HEK293 (cell line): ENCODE results near the gene ANGPTL4.

Experiments used
- CTCF ChIA-PET: fragments of 350-600 bp; formaldehyde crosslinking; extraction: SDS; loops from one replicate; lab custom pipeline; 2021; ENCODE audit warnings: antibody characterized with exemption; lab: Yijun Ruan, JAX
- POLR2A ChIA-PET: fragments of 300-600 bp; formaldehyde crosslinking; extraction: SDS; loops from one replicate; lab custom pipeline; 2020; ENCODE audit warnings: antibody characterized with exemption, inconsistent platforms; lab: Yijun Ruan, JAX
- H3K27ac ChIP-seq: fragments of 200-500 bp; sonication (Bioruptor generic); 2 replicates; pipeline ENCODE4 v1.5.1; 2014; ENCODE audit warnings: low read depth, low read length, control low read depth, inconsistent platforms; ENCODE audit errors: extremely low read depth
- H3K36me3 ChIP-seq, 2 experiments: fragments of 200-500 bp in 1 of 2; sonication (Bioruptor generic) in 1 of 2; 1 replicate in 1 of 2; 2 replicates in 1 of 2; pipeline ENCODE4 v1.5.1; 2014 to 2017; ENCODE audit warnings: inconsistent platforms in 2 of 2, low read length in 2 of 2; ENCODE audit not compliant: control insufficient read depth in 2 of 2, insufficient read depth in 1 of 2
- H3K4me1 ChIP-seq: fragments of 200-500 bp; sonication (Bioruptor generic); 2 replicates; pipeline ENCODE4 v1.5.1; 2014; ENCODE audit warnings: mild to moderate bottlenecking, low read length, inconsistent platforms; ENCODE audit not compliant: control insufficient read depth, insufficient read depth
- H3K4me3 ChIP-seq: 2 replicates; pipeline ENCODE4 v1.5.1; 2011; ENCODE audit warnings: low read depth, mild to moderate bottlenecking, control low read depth, low read length, moderate library complexity
- H3K9me3 ChIP-seq: fragments of 200-500 bp; sonication (Bioruptor generic); 2 replicates; pipeline ENCODE4 v1.5.1; 2014; ENCODE audit warnings: low read depth, low read length, inconsistent platforms; ENCODE audit not compliant: control insufficient read depth, insufficient read depth
- GLIS2 ChIP-seq: fragments of 450-650 bp; formaldehyde crosslinking; IDR thresholded peaks from 2 replicates; pipeline ENCODE4 v1.5.1; 2016; ENCODE audit warnings: missing biosample characterization, missing genetic modification characterization
- HOXC10 ChIP-seq: sonication (generic); formaldehyde crosslinking; IDR thresholded peaks from 2 replicates; pipeline ENCODE4 v1.8.1; 2023; ENCODE audit warnings: mild to moderate bottlenecking, missing genetic modification reagents
- MZF1 ChIP-seq: fragments of 450-650 bp; formaldehyde crosslinking; IDR thresholded peaks from 2 replicates; pipeline ENCODE4 v1.5.1; 2017; ENCODE audit warnings: missing biosample characterization, missing genetic modification characterization, borderline replicate concordance
- WT1 ChIP-seq: fragments of 450-650 bp; formaldehyde crosslinking; IDR thresholded peaks from 2 replicates; pipeline ENCODE4 v1.5.1; 2016; ENCODE audit warnings: missing biosample characterization, missing genetic modification characterization
- ZBTB48 ChIP-seq: fragments of 450-650 bp; formaldehyde crosslinking; IDR thresholded peaks from 2 replicates; pipeline ENCODE4 v1.5.1; 2016; ENCODE audit warnings: missing biosample characterization, missing genetic modification characterization
- ZFHX2 ChIP-seq: fragments of 450-650 bp; formaldehyde crosslinking; conservative IDR thresholded peaks from 2 replicates; pipeline ENCODE4 v1.5.1; 2016; ENCODE audit warnings: missing biosample characterization, missing genetic modification characterization
- ZNF221 ChIP-seq: fragments of 450-650 bp; formaldehyde crosslinking; IDR thresholded peaks from 2 replicates; pipeline ENCODE4 v1.5.1; 2017; ENCODE audit warnings: missing biosample characterization, missing genetic modification characterization, borderline replicate concordance
- ZNF350 ChIP-seq: fragments of 450-650 bp; formaldehyde crosslinking; IDR thresholded peaks from 2 replicates; pipeline ENCODE4 v1.5.0; 2017; ENCODE audit warnings: missing biosample characterization, mild to moderate bottlenecking, missing genetic modification characterization
- ZNF660 ChIP-seq: fragments of 450-650 bp; IDR thresholded peaks from 2 replicates; pipeline ENCODE4 v1.5.1; 2018; ENCODE audit warnings: missing biosample characterization, mild to moderate bottlenecking, missing genetic modification characterization
- ZNF664 ChIP-seq: fragments of 450-650 bp; formaldehyde crosslinking; IDR thresholded peaks from 2 replicates; pipeline ENCODE4 v1.5.1; 2016; ENCODE audit warnings: missing biosample characterization, missing genetic modification characterization
- ZNF670 ChIP-seq: fragments of 450-650 bp; formaldehyde crosslinking; IDR thresholded peaks from 2 replicates; pipeline ENCODE4 v1.5.1; 2016; ENCODE audit warnings: missing biosample characterization, missing genetic modification characterization, low read depth
- ZNF76 ChIP-seq: fragments of 450-650 bp; formaldehyde crosslinking; IDR thresholded peaks from 2 replicates; pipeline ENCODE4; 2016; ENCODE audit warnings: low read depth, missing biosample characterization, missing genetic modification characterization, borderline replicate concordance
- TF ChIP-seq, protein P1 (sequence below): fragments of 450-650 bp; formaldehyde crosslinking; IDR thresholded peaks from 2 replicates; pipeline ENCODE4 v1.5.1; 2016; ENCODE audit warnings: missing biosample characterization, missing genetic modification characterization
- TF ChIP-seq, protein P2 (sequence below): fragments of 450-650 bp; formaldehyde crosslinking; IDR thresholded peaks from 2 replicates; pipeline ENCODE4 v1.5.1; 2016; ENCODE audit warnings: missing biosample characterization, missing genetic modification characterization
- TF ChIP-seq, protein P3 (sequence below): fragments of 450-650 bp; formaldehyde crosslinking; IDR thresholded peaks from 2 replicates; pipeline ENCODE4 v1.5.1; 2016; ENCODE audit warnings: missing biosample characterization, missing genetic modification characterization
- TF ChIP-seq, protein P4 (sequence below): fragments of 450-650 bp; formaldehyde crosslinking; IDR thresholded peaks from 2 replicates; pipeline ENCODE4 v1.5.1; 2016; ENCODE audit warnings: missing biosample characterization, missing genetic modification characterization

ANGPTL4 gene

DNA sequence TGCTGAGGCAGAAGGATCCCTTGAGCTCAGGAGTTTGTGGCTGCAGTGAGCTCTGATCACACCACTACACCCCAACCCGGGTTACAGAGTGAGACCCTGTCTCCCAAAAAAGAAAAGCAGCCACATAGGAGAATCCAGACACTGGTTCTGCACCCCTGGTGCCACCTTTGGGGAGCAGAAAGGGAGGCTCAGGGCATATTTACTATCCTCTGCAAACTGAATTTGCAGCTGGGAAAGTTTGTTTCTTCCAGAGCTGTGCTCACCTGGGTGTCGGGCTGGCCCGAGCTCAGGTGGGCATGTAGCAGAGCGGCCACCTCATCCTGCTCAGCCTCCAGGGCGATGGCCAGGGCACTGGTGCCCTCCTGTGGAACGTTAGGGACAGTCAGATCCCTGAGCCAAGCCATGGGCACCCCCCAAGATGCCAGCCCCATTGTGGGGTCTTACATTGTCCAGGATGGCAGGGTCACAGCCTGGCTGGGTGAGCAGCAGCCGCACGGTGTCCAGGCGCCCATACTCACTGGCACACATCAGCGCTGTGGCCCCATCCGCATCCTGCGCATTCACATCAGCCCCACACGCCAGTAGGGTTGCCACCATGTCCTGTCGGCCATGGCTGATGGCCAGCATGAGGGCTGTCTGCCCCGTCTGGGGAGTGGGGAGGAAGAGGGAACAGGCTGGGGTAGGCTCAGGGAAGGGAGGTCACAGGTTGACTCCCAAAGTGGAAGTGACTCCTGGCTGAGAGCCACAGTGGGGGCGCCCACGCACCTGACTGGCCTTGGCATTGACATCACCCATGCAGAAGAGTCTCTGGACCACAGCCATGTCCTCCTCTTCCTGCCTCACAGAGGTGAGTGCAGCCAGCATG is 39.5 kb upstream of the ANGPTL4 start:
- H3K4me1 ChIP-seq, result peaks cover 5% of the 10 kb centered on the region; the same call in 1 of the 2 replicates
- ChIA-PET CTCF (interaction anchor here (0.7 to 1.5 kb wide), 5 partner anchors 10 to 97 kb away, joined by 3 to 5 read pairs (median 4); no protein-coding TSS in a partner anchor), POLR2A (interaction anchor here (0.9 to 2.2 kb wide), 6 partner anchors 10 to 455 kb away, joined by 3 to 9 read pairs (median 4); no protein-coding TSS in a partner anchor)
- peaks cover 7 to 32% of the 10 kb centered on the region in 2 experiments for H3K36me3 ChIP-seq
- H3K9me3 ChIP-seq, result no peaks in the 10 kb centered on the region
- H3K4me3 ChIP-seq, result no peak overlapping the region
- TF ChIP-seq GLIS2, result peak; percentile 43
- TF ChIP-seq, protein P1, sequence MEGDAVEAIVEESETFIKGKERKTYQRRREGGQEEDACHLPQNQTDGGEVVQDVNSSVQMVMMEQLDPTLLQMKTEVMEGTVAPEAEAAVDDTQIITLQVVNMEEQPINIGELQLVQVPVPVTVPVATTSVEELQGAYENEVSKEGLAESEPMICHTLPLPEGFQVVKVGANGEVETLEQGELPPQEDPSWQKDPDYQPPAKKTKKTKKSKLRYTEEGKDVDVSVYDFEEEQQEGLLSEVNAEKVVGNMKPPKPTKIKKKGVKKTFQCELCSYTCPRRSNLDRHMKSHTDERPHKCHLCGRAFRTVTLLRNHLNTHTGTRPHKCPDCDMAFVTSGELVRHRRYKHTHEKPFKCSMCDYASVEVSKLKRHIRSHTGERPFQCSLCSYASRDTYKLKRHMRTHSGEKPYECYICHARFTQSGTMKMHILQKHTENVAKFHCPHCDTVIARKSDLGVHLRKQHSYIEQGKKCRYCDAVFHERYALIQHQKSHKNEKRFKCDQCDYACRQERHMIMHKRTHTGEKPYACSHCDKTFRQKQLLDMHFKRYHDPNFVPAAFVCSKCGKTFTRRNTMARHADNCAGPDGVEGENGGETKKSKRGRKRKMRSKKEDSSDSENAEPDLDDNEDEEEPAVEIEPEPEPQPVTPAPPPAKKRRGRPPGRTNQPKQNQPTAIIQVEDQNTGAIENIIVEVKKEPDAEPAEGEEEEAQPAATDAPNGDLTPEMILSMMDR (tag by site-specific recombination), result 0 out of 2 replicates have a peak, but pooled peaks have one; percentile 38
- TF ChIP-seq MZF1 (tag by site-specific recombination), result no peak
- TF ChIP-seq, protein P2, sequence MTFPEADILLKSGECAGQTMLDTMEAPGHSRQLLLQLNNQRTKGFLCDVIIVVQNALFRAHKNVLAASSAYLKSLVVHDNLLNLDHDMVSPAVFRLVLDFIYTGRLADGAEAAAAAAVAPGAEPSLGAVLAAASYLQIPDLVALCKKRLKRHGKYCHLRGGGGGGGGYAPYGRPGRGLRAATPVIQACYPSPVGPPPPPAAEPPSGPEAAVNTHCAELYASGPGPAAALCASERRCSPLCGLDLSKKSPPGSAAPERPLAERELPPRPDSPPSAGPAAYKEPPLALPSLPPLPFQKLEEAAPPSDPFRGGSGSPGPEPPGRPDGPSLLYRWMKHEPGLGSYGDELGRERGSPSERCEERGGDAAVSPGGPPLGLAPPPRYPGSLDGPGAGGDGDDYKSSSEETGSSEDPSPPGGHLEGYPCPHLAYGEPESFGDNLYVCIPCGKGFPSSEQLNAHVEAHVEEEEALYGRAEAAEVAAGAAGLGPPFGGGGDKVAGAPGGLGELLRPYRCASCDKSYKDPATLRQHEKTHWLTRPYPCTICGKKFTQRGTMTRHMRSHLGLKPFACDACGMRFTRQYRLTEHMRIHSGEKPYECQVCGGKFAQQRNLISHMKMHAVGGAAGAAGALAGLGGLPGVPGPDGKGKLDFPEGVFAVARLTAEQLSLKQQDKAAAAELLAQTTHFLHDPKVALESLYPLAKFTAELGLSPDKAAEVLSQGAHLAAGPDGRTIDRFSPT (tag by site-specific recombination), result 0 out of 2 replicates have a peak, but pooled peaks have one; percentile 60
- peak; percentile 54 for TF ChIP-seq ZFHX2 (tag by site-specific recombination)
- no peak for TF ChIP-seq ZNF670
- TF ChIP-seq WT1 (tag by site-specific recombination), result peak; percentile 22; the same call in 1 of the 2 replicates
- 0 out of 2 replicates have a peak, but pooled peaks have one; percentile 40 for TF ChIP-seq HOXC10 (CRISPR knock-in tag)
- H3K27ac ChIP-seq, result no peak overlapping the region

DNA sequence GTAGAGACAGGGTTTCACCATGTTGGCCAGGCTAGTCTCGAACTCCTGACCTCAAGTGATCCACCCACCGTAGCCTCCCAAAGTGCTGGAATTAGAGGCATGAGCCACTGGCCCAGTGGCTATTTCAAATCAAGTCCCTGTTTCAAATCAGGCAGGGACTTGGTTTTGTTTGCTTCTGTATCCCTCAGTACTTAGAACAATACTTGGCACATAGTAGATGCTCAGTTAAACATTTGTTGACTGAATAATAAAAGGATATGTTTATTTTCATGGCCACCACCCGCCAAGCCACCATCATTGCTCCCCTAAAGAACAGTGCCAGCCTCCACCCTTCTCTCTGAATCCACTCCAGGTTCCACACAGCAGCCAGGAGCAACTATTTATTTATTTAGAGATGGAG is 38.5 kb upstream of the ANGPTL4 start:
- TF ChIP-seq ZNF76 (tag by site-specific recombination) (no peak), ZBTB48 (tag by site-specific recombination) (no peak), ZNF350 (no peak), ZNF660 (tag by site-specific recombination) (no peak), ZNF221 (tag by site-specific recombination) (no peak), ZNF664 (peak; percentile 99)
- TF ChIP-seq, protein P3, sequence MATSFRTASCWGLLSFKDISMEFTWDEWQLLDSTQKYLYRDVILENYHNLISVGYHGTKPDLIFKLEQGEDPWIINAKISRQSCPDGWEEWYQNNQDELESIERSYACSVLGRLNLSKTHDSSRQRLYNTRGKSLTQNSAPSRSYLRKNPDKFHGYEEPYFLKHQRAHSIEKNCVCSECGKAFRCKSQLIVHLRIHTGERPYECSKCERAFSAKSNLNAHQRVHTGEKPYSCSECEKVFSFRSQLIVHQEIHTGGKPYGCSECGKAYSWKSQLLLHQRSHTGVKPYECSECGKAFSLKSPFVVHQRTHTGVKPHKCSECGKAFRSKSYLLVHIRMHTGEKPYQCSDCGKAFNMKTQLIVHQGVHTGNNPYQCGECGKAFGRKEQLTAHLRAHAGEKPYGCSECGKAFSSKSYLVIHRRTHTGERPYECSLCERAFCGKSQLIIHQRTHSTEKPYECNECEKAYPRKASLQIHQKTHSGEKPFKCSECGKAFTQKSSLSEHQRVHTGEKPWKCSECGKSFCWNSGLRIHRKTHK (tag by site-specific recombination), result no peak
- TF ChIP-seq, protein P4, sequence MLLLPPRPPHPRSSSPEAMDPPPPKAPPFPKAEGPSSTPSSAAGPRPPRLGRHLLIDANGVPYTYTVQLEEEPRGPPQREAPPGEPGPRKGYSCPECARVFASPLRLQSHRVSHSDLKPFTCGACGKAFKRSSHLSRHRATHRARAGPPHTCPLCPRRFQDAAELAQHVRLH (tag by site-specific recombination), result peak; percentile 65; the same call in 1 of the 2 replicates
- ChIA-PET POLR2A (interaction anchor here (1.1 to 2.2 kb wide), 2 partner anchors 9 kb away, joined by 3 to 9 read pairs; no protein-coding TSS in a partner anchor), CTCF (interaction anchor here (0.7 to 1.5 kb wide), 2 partner anchors 56 to 96 kb away, joined by 3 to 4 read pairs; no protein-coding TSS in a partner anchor)
- Histone ChIP-seq H3K27ac (no peak overlapping the region), H3K36me3 (peaks cover 7 to 32% of the 10 kb centered on the region in 2 experiments), H3K4me3 (no peak overlapping the region), H3K4me1 (peaks cover 5% of the 10 kb centered on the region; the same call in 1 of the 2 replicates), H3K9me3 (no peaks in the 10 kb centered on the region)
